PC-9 (cell line): ENCODE measurements around the gene ARID4A. TPM values are rescaled to one million over a fixed set of nuclear protein-coding genes. Genes with fewer than 3 reads are reported as not detected.

Source experiments
- BruUV-seq: library from RNA; stranded (reverse); fragments of 400-500 nt; replicated peaks from 2 replicates; lab custom pipeline; 2021; lab: Mats Ljungman, UMichigan
- CTCF ChIA-PET: fragments of 300-600 bp; sonication (Branson Sonifier 250); formaldehyde crosslinking; loops from one replicate; lab custom pipeline; 2022; ENCODE audit warnings: antibody characterized with exemption; lab: Charles Lee
- POLR2A ChIA-PET: fragments of 300-600 bp; sonication (Branson Sonifier 250); formaldehyde crosslinking; loops from one replicate; lab custom pipeline; 2022; ENCODE audit warnings: antibody characterized with exemption; ENCODE audit not compliant: unreplicated experiment; lab: Charles Lee
- DNase-seq, 2 experiments: peaks; one replicate each; pipeline versions ENCODE4 v3.0.0 to v3.0.0-alpha.2; 2015 to 2022; ENCODE audit warnings: mixed read lengths in 1 of 2
- H2AFZ ChIP-seq: fragments of 200-600 bp; sonication (generic); 2 replicates; pipeline ENCODE4 v1.8.1; 2017; ENCODE audit warnings: antibody characterized with exemption
- H3F3A ChIP-seq: fragments of 200-600 bp; sonication (generic); 2 replicates; pipeline ENCODE4 v1.8.1; 2017; ENCODE audit warnings: antibody characterized with exemption, mild to moderate bottlenecking, low read depth; ENCODE audit not compliant: insufficient read depth
- H3K27ac ChIP-seq: fragments of 200-600 bp; sonication (generic); 2 replicates; pipeline ENCODE4 v1.6.1; 2016; ENCODE audit warnings: mixed run types
- H3K27me3 ChIP-seq: fragments of 200-600 bp; sonication (generic); 2 replicates; pipeline ENCODE4 v1.6.1; 2016; ENCODE audit warnings: low read depth, mixed run types; ENCODE audit not compliant: insufficient read depth
- H3K36me3 ChIP-seq: fragments of 200-600 bp; sonication (generic); 2 replicates; pipeline ENCODE4 v1.6.1; 2016; ENCODE audit warnings: low read depth, mixed run types
- H3K4me1 ChIP-seq: fragments of 200-600 bp; sonication (generic); replicated peaks from 2 replicates; pipeline ENCODE4 v1.6.1; 2016; ENCODE audit warnings: mixed run types; ENCODE audit not compliant: insufficient read depth
- H3K4me2 ChIP-seq: fragments of 200-600 bp; sonication (generic); 2 replicates; pipeline ENCODE4 v1.6.1; 2017; ENCODE audit warnings: mixed run types
- H3K4me3 ChIP-seq: fragments of 200-600 bp; sonication (generic); 2 replicates; pipeline ENCODE4 v1.6.1; 2016; ENCODE audit warnings: mixed run types
- H3K79me2 ChIP-seq: fragments of 200-600 bp; sonication (generic); 2 replicates; pipeline ENCODE4 v1.6.1; 2017; ENCODE audit warnings: low read depth, mixed run types
- H3K9me2 ChIP-seq: fragments of 200-600 bp; sonication (generic); 2 replicates; pipeline ENCODE4 v1.8.1; 2017; ENCODE audit warnings: mild to moderate bottlenecking; ENCODE audit not compliant: insufficient read depth
- H3K9me3 ChIP-seq: fragments of 200-600 bp; sonication (generic); 2 replicates; pipeline ENCODE4 v1.8.1; 2016; ENCODE audit warnings: low read depth; ENCODE audit not compliant: insufficient read depth
- H4K20me1 ChIP-seq: fragments of 200-600 bp; sonication (generic); 2 replicates; pipeline ENCODE4 v1.8.1; 2017; ENCODE audit not compliant: insufficient read depth
- CTCF ChIP-seq: fragments of 200-600 bp; sonication (generic); conservative IDR thresholded peaks from 2 replicates; pipeline ENCODE4 v1.6.1; 2017; ENCODE audit warnings: mixed run types, antibody characterized with exemption, mild to moderate bottlenecking, moderate library complexity
- EZH2 ChIP-seq: fragments of 200-600 bp; sonication (generic); IDR thresholded peaks from 2 replicates; pipeline ENCODE4 v1.8.0; 2017; ENCODE audit warnings: antibody characterized with exemption, low read depth
- intact Hi-C: fragments of 100-400 bp; cut with micrococcal nuclease; formaldehyde crosslinking; loops from one replicate; pipeline ENCODE4 v1.10.0; 2022; ENCODE audit not compliant: unreplicated experiment
- total RNA-seq: library from RNA; stranded (reverse); gene quantifications from 2 replicates; pipeline ENCODE4 v1.2.3, GENCODE V29; 2021

ARID4A gene
- total RNA-seq, 1 experiment from 2014 or later, result 22.2 TPM

DNA sequence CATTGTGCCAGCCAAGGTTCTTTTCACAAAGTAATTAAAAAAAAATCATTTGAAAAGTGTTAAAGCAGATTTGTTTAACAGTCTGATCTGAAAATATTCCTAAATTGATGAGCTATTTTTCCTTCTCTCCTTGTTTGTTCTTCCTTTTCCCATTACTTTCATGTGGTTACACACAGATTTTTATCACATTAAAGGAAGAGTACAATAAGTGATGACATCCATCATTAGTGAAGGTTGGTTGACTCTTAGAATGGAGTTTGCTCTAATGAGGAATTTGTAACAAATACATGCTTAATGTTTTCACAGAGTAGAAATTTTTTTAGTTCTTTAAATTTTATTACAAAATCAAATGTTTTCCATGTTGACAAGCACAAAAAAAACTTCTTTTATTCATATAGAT is 78.4 kb downstream of the ARID4A start:
- ChIA-PET CTCF (interaction anchor here (0.6 kb wide), 1 partner anchor 14 kb away, joined by 3 read pairs; no protein-coding TSS in a partner anchor), POLR2A (no interaction called here)
- Histone ChIP-seq H3K79me2 (no peaks in the 10 kb centered on the region), H3F3A (no peaks in the 10 kb centered on the region), H3K9me2 (no peaks in the 10 kb centered on the region), H3K4me2 (no peak overlapping the region), H2AFZ (no peak overlapping the region), H3K36me3 (no peaks in the 10 kb centered on the region), H3K27me3 (no peaks in the 10 kb centered on the region), H3K9me3 (no peaks in the 10 kb centered on the region), H4K20me1 (no peaks in the 10 kb centered on the region), H3K27ac (no peak overlapping the region), H3K4me1 (no peaks in the 10 kb centered on the region), H3K4me3 (no peak overlapping the region)
- no TSS peak for BruUV-seq
- no peak for DNase-seq
- TF ChIP-seq EZH2 (no peak), CTCF (no peak)
- intact Hi-C loops, result no loop called here

GRCh38 chr14:58390830-58391229 is 92.5 kb downstream of the ARID4A start:
- Histone ChIP-seq H3K4me3 (no peak overlapping the region), H3K79me2 (no peaks in the 10 kb centered on the region), H3K4me1 (no peaks in the 10 kb centered on the region), H3K9me2 (no peaks in the 10 kb centered on the region), H3K27me3 (no peaks in the 10 kb centered on the region), H3F3A (no peaks in the 10 kb centered on the region; the same call in 1 of the 2 replicates), H4K20me1 (no peaks in the 10 kb centered on the region), H3K4me2 (no peak overlapping the region), H2AFZ (no peak overlapping the region), H3K9me3 (no peaks in the 10 kb centered on the region), H3K27ac (no peak overlapping the region), H3K36me3 (no peaks in the 10 kb centered on the region)
- TF ChIP-seq CTCF, result no peak
- TF ChIP-seq EZH2, result no peak
- DNase-seq, result no peak
- no TSS peak for BruUV-seq
- ChIA-PET POLR2A (no interaction called here), CTCF (no interaction called here)
- intact Hi-C loops, result no loop called here

DNA sequence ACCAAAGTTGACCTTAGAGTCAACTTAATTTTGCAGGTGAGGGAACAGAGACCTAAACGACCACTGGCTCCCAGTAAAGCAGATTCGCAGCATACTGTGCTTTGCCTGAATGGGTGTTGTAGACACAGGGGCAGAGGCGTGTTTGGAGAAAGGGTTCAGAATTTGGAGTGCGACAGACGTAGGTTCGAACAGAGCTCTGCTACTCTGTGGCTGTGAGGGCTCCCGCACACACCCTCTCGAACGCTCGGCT is 97.1 kb downstream of the ARID4A start:
- POLR2A ChIA-PET, result no interaction called here
- H3K9me2 ChIP-seq, result no peaks in the 10 kb centered on the region
- intact Hi-C loops, result no loop called here
- H3K4me3 ChIP-seq, result peak overlapping the region; percentile 65; the same call in 1 of the 2 replicates
- peak overlapping the region; percentile 90 for H2AFZ ChIP-seq
- peak overlapping the region; percentile 80 for H3K4me2 ChIP-seq
- no TSS peak for BruUV-seq
- no peaks in the 10 kb centered on the region for H4K20me1 ChIP-seq
- H3K36me3 ChIP-seq, result no peaks in the 10 kb centered on the region
- no peak overlapping the region for H3K27ac ChIP-seq
- no peaks in the 10 kb centered on the region for H3K4me1 ChIP-seq
- no peaks in the 10 kb centered on the region for H3K27me3 ChIP-seq
- no peak for DNase-seq
- TF ChIP-seq EZH2 (no peak), CTCF (no peak; the same call in 1 of the 2 replicates)
- H3K9me3 ChIP-seq, result no peaks in the 10 kb centered on the region
- peaks cover 4% of the 10 kb centered on the region; the same call in 1 of the 2 replicates for H3F3A ChIP-seq
- no peaks in the 10 kb centered on the region for H3K79me2 ChIP-seq
- CTCF ChIA-PET, result no interaction called here
